SK-N-MC (cell line): ENCODE data around the gene BHLHE40.

ENCODE experiments used
- DNase-seq: peaks from one replicate; pipeline ENCODE4 v3.0.0-alpha.2; 2011; ENCODE audit warnings: low read depth, low spot score
- H3K27ac ChIP-seq: fragments of 200-600 bp; sonication (generic); 2 replicates; pipeline ENCODE4 v1.5.1; 2016; ENCODE audit warnings: mixed run types
- H3K36me3 ChIP-seq: fragments of 200-600 bp; sonication (generic); 2 replicates; pipeline ENCODE4 v1.6.1; 2017; ENCODE audit warnings: antibody characterized with exemption, low read length, mixed read lengths; ENCODE audit not compliant: insufficient read depth
- H3K4me3 ChIP-seq: fragments of 200-600 bp; sonication (generic); 2 replicates; pipeline ENCODE4 v1.5.1; 2016
- H3K9ac ChIP-seq: fragments of 200-600 bp; sonication (generic); 2 replicates; pipeline ENCODE4 v1.8.0; 2017; ENCODE audit warnings: mixed run types, mixed read lengths; ENCODE audit not compliant: insufficient read length
- H3K9me3 ChIP-seq: fragments of 200-600 bp; sonication (generic); 2 replicates; pipeline ENCODE4 v1.6.1; 2017; ENCODE audit warnings: low read depth, mild to moderate bottlenecking, antibody characterized with exemption, low read length, moderate library complexity, mixed read lengths
- EZH2 ChIP-seq: fragments of 200-600 bp; sonication (generic); IDR thresholded peaks from one replicate; pipeline ENCODE4 v1.6.1; 2017; ENCODE audit warnings: antibody characterized with exemption
- FOXP2 ChIP-seq: optimal IDR thresholded peaks from 2 replicates; pipeline ENCODE3; 2011; ENCODE audit warnings: mild to moderate bottlenecking, moderate library complexity; ENCODE audit not compliant: insufficient read depth; ENCODE audit errors: extremely low read length, control extremely low read depth
- POLR2AphosphoS5 ChIP-seq: IDR thresholded peaks from 2 replicates; pipeline ENCODE4 v1.6.1; 2012; ENCODE audit warnings: mild to moderate bottlenecking, low read depth, low read length, borderline replicate concordance

Gene BHLHE40

GRCh38 chr3:5016211-5017161, 37.2 kb downstream of the BHLHE40 start:
- Histone ChIP-seq H3K9me3 (no peaks in the 10 kb centered on the region), H3K27ac (no peak overlapping the region), H3K36me3 (no peaks in the 10 kb centered on the region), H3K4me3 (no peak overlapping the region), H3K9ac (no peak overlapping the region)
- TF ChIP-seq FOXP2 (no peak), POLR2AphosphoS5 (no peak), EZH2 (no peak)
- no peak for DNase-seq

- Histone ChIP-seq H3K36me3 (no peaks in the 10 kb centered on the region), H3K9ac (no peak overlapping the region), H3K9me3 (no peaks in the 10 kb centered on the region), H3K4me3 (no peak overlapping the region), H3K27ac (no peak overlapping the region)
- TF ChIP-seq POLR2AphosphoS5 (no peak), EZH2 (no peak), FOXP2 (no peak)
- DNase-seq: no peak
Measured at GRCh38 chr3:5017925-5018531, 38.8 kb downstream of the BHLHE40 start.

- no peaks in the 10 kb centered on the region for H3K9me3 ChIP-seq
- no peaks in the 10 kb centered on the region for H3K36me3 ChIP-seq
- no peak for TF ChIP-seq EZH2
- no peak for TF ChIP-seq POLR2AphosphoS5
- no peak for TF ChIP-seq FOXP2
- H3K4me3 ChIP-seq: no peak overlapping the region
- H3K9ac ChIP-seq: no peak overlapping the region
- DNase-seq: no peak
- H3K27ac ChIP-seq: no peak overlapping the region
Measured at GRCh38 chr3:5019411-5020241, 40.4 kb downstream of the BHLHE40 start.

- no peaks in the 10 kb centered on the region for H3K36me3 ChIP-seq
- no peaks in the 10 kb centered on the region for H3K9me3 ChIP-seq
- TF ChIP-seq EZH2: no peak
- no peak for TF ChIP-seq FOXP2
- no peak for TF ChIP-seq POLR2AphosphoS5
- H3K9ac ChIP-seq: no peak overlapping the region
- H3K27ac ChIP-seq: no peak overlapping the region
- DNase-seq: no peak
- no peak overlapping the region for H3K4me3 ChIP-seq
Measured at GRCh38 chr3:5020242-5020722, 41.0 kb downstream of the BHLHE40 start.

- no peak overlapping the region for H3K9ac ChIP-seq
- no peak for DNase-seq
- H3K36me3 ChIP-seq: no peaks in the 10 kb centered on the region
- TF ChIP-seq FOXP2 (no peak), EZH2 (no peak), POLR2AphosphoS5 (no peak)
- no peak overlapping the region for H3K27ac ChIP-seq
- H3K9me3 ChIP-seq: no peaks in the 10 kb centered on the region
- H3K4me3 ChIP-seq: no peak overlapping the region
Measured at GRCh38 chr3:5021116-5022092, 42.2 kb downstream of the BHLHE40 start.

- TF ChIP-seq FOXP2 (no peak), EZH2 (no peak), POLR2AphosphoS5 (no peak)
- no peak overlapping the region for H3K9ac ChIP-seq
- H3K4me3 ChIP-seq: no peak overlapping the region
- no peaks in the 10 kb centered on the region for H3K9me3 ChIP-seq
- no peak overlapping the region for H3K27ac ChIP-seq
- H3K36me3 ChIP-seq: no peaks in the 10 kb centered on the region
- DNase-seq: no peak
Measured at GRCh38 chr3:5022187-5022965, 43.1 kb downstream of the BHLHE40 start.
